ENCODE measurements around the gene WDR59. TPM values are rescaled to one million over a fixed set of nuclear protein-coding genes. Genes with fewer than 3 reads are reported as not detected.
"Not testable (repeated sequence)": the region's sequence is repeated elsewhere in the genome, so short reads cannot be mapped to it uniquely, and the experiment has no call there.

Gene WDR59
- total and polyA plus RNA-seq, 2 donors, result 22.1 to 28.7 TPM

- WGBS, result 93% methylated on average over 1 of the region's 1 CpG
These were observed 36.5 kb upstream of the WDR59 start for GRCh38 chr16:75021410-75021809.

GRCh38 chr16:75019586-75019985 lies 34.7 kb upstream of the WDR59 start:
- Histone ChIP-seq H3K27ac (ENCODE audit: low read depth) (no peak overlapping the region), H3K4me1 (ENCODE audit: insufficient read depth) (no peaks in the 10 kb centered on the region), H3K36me3 (ENCODE audit: insufficient read depth) (no peaks in the 10 kb centered on the region), H3K4me3 (ENCODE audit: low read depth, low read length) (no peak overlapping the region)
- WGBS, result 99% methylated on average over 7 of the region's 7 CpGs
- DNase-seq (ENCODE audit: extremely low spot score), result no peak

More at GRCh38 chr16:75021410-75021809, 36.5 kb upstream of the WDR59 start:
- Histone ChIP-seq H3K4me3 (ENCODE audit: low read depth, low read length) (no peak overlapping the region), H3K4me1 (ENCODE audit: insufficient read depth) (peaks cover 2% of the 10 kb centered on the region), H3K36me3 (ENCODE audit: insufficient read depth) (no peaks in the 10 kb centered on the region), H3K27ac (ENCODE audit: low read depth) (no peak overlapping the region)
- no peak for DNase-seq (ENCODE audit: extremely low spot score)

GRCh38 chr16:75019007-75019406 lies 34.1 kb upstream of the WDR59 start:
- no peak overlapping the region for H3K27ac ChIP-seq (ENCODE audit: low read depth)
- 87% methylated on average over 8 of the region's 8 CpGs for WGBS

GRCh38 chr16:75017670-75018525 lies 33.0 kb upstream of the WDR59 start:
- no peak overlapping the region for H3K4me3 ChIP-seq (ENCODE audit: low read depth, low read length)
- no peak for DNase-seq (ENCODE audit: extremely low spot score)
- H3K4me1 ChIP-seq (ENCODE audit: insufficient read depth), result no peaks in the 10 kb centered on the region
- 63% methylated on average over 3 of the region's 3 CpGs for WGBS
- no peak overlapping the region for H3K27ac ChIP-seq (ENCODE audit: low read depth)
- no peaks in the 10 kb centered on the region for H3K36me3 ChIP-seq (ENCODE audit: insufficient read depth)

More at GRCh38 chr16:75019007-75019406, 34.1 kb upstream of the WDR59 start:
- Histone ChIP-seq H3K4me3 (ENCODE audit: low read depth, low read length) (no peak overlapping the region), H3K36me3 (ENCODE audit: insufficient read depth) (no peaks in the 10 kb centered on the region), H3K4me1 (ENCODE audit: insufficient read depth) (no peaks in the 10 kb centered on the region)
- DNase-seq (ENCODE audit: extremely low spot score), result no peak

GRCh38 chr16:75016451-75017081 lies 31.6 kb upstream of the WDR59 start:
- not testable (repeated sequence) for H3K27ac ChIP-seq (ENCODE audit: low read depth); H3K36me3 ChIP-seq (ENCODE audit: insufficient read depth); H3K4me1 ChIP-seq (ENCODE audit: insufficient read depth); H3K4me3 ChIP-seq (ENCODE audit: low read depth, low read length); DNase-seq (ENCODE audit: extremely low spot score)
- WGBS, result 88% methylated on average over 12 of the region's 12 CpGs

- Histone ChIP-seq H3K4me3 (ENCODE audit: low read depth, low read length) (no peak overlapping the region), H3K27ac (ENCODE audit: low read depth) (peak overlapping the region; percentile 41), H3K4me1 (ENCODE audit: insufficient read depth) (no peaks in the 10 kb centered on the region), H3K36me3 (ENCODE audit: insufficient read depth) (no peaks in the 10 kb centered on the region)
- no peak for DNase-seq (ENCODE audit: extremely low spot score)
- 96% methylated on average over 2 of the region's 2 CpGs for WGBS
These were observed 29.4 kb upstream of the WDR59 start for GRCh38 chr16:75014318-75014717.

- 94% methylated on average over 6 of the region's 6 CpGs for WGBS
- not testable (repeated sequence) for H3K4me1 ChIP-seq (ENCODE audit: insufficient read depth); H3K4me3 ChIP-seq (ENCODE audit: low read depth, low read length); H3K27ac ChIP-seq (ENCODE audit: low read depth); H3K36me3 ChIP-seq (ENCODE audit: insufficient read depth); DNase-seq (ENCODE audit: extremely low spot score)
These were observed 28.2 kb upstream of the WDR59 start for GRCh38 chr16:75013123-75013522.

GRCh38 chr16:75012380-75013081 lies 27.6 kb upstream of the WDR59 start:
- Histone ChIP-seq H3K36me3 (ENCODE audit: insufficient read depth) (no peaks in the 10 kb centered on the region), H3K27ac (ENCODE audit: low read depth) (peak overlapping the region; percentile 77), H3K4me3 (ENCODE audit: low read depth, low read length) (no peak overlapping the region), H3K4me1 (ENCODE audit: insufficient read depth) (no peaks in the 10 kb centered on the region)
- WGBS, result 55% methylated on average over 8 of the region's 8 CpGs
- no peak for DNase-seq (ENCODE audit: extremely low spot score)

GRCh38 chr16:75011634-75012307 lies 26.8 kb upstream of the WDR59 start:
- 27% methylated on average over 3 of the region's 3 CpGs for WGBS
- H3K4me1 ChIP-seq (ENCODE audit: insufficient read depth), result no peaks in the 10 kb centered on the region
- no peaks in the 10 kb centered on the region for H3K36me3 ChIP-seq (ENCODE audit: insufficient read depth)
- no peak overlapping the region for H3K4me3 ChIP-seq (ENCODE audit: low read depth, low read length)
- no peak for DNase-seq (ENCODE audit: extremely low spot score)
- peak overlapping the region; percentile 77 for H3K27ac ChIP-seq (ENCODE audit: low read depth)

GRCh38 chr16:75010427-75010826 lies 25.5 kb upstream of the WDR59 start:
- no peaks in the 10 kb centered on the region for H3K4me1 ChIP-seq (ENCODE audit: insufficient read depth)
- DNase-seq (ENCODE audit: extremely low spot score), result no peak
- no peaks in the 10 kb centered on the region for H3K36me3 ChIP-seq (ENCODE audit: insufficient read depth)
- WGBS, result 74% methylated on average over 3 of the region's 3 CpGs
- no peak overlapping the region for H3K27ac ChIP-seq (ENCODE audit: low read depth)
- H3K4me3 ChIP-seq (ENCODE audit: low read depth, low read length), result no peak overlapping the region

GRCh38 chr16:75007443-75007842 lies 22.5 kb upstream of the WDR59 start:
- Histone ChIP-seq H3K4me3 (ENCODE audit: low read depth, low read length) (no peak overlapping the region), H3K36me3 (ENCODE audit: insufficient read depth) (no peaks in the 10 kb centered on the region)

GRCh38 chr16:75005697-75006096 lies 20.8 kb upstream of the WDR59 start:
- 82% methylated on average over 4 of the region's 4 CpGs for WGBS
- DNase-seq (ENCODE audit: extremely low spot score), result no peak
- Histone ChIP-seq H3K36me3 (ENCODE audit: insufficient read depth) (no peaks in the 10 kb centered on the region), H3K4me1 (ENCODE audit: insufficient read depth) (peaks cover 1% of the 10 kb centered on the region), H3K4me3 (ENCODE audit: low read depth, low read length) (no peak overlapping the region), H3K27ac (ENCODE audit: low read depth) (no peak overlapping the region)

More at GRCh38 chr16:75007443-75007842, 22.5 kb upstream of the WDR59 start:
- DNase-seq (ENCODE audit: extremely low spot score), result no peak
- H3K27ac ChIP-seq (ENCODE audit: low read depth), result no peak overlapping the region
- 89% methylated on average over 1 of the region's 1 CpG for WGBS
- H3K4me1 ChIP-seq (ENCODE audit: insufficient read depth), result peaks cover 1% of the 10 kb centered on the region

GRCh38 chr16:75004460-75004859 lies 19.5 kb upstream of the WDR59 start:
- Histone ChIP-seq H3K27ac (ENCODE audit: low read depth) (no peak overlapping the region), H3K36me3 (ENCODE audit: insufficient read depth) (no peaks in the 10 kb centered on the region), H3K4me3 (ENCODE audit: low read depth, low read length) (no peak overlapping the region), H3K4me1 (ENCODE audit: insufficient read depth) (peaks cover 1% of the 10 kb centered on the region)
- DNase-seq (ENCODE audit: extremely low spot score), result no peak
- WGBS, result 98% methylated on average over 3 of the region's 3 CpGs

All from urinary bladder (tissue), 4 donors.